IPS-18c (cell line): ENCODE data around the gene VPS26C.
"Not testable (repeated sequence)": the region's sequence is repeated elsewhere in the genome, so short reads cannot be mapped to it uniquely, and the experiment has no call there.

Experiments
- H3K4me3 ChIP-seq: 2 replicates; pipeline ENCODE4 v1.7.0; 2013; ENCODE audit warnings: low read depth, mild to moderate bottlenecking, low read length, moderate library complexity; ENCODE audit not compliant: insufficient read depth
- H3K9me3 ChIP-seq: one replicate; pipeline ENCODE4 v1.6.1; 2013; ENCODE audit warnings: mild to moderate bottlenecking, low read length, moderate library complexity; ENCODE audit not compliant: control insufficient read depth, insufficient read depth

The VPS26C gene

DNA sequence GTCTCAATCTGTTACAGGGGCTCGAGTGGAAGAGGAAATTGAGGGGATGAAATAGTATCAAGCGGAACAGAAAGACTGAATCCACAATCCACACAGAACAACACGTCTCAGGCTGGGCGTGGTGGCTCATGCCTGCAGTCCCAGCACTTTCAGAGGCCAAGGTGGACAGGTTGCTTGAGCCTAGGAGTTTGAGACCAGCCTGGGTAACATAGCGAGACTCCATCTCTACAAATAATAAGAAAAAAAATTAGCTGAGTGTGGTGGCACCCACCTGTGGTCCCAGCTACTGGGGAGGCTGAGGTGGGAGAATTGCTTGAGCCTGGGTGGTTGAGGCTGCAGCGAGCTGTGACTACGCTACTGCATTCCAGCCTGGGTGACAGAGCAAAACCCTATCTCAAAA is 25.7 kb downstream of the VPS26C start:
- Histone ChIP-seq H3K9me3 (no peaks in the 10 kb centered on the region), H3K4me3 (no peak overlapping the region)

DNA sequence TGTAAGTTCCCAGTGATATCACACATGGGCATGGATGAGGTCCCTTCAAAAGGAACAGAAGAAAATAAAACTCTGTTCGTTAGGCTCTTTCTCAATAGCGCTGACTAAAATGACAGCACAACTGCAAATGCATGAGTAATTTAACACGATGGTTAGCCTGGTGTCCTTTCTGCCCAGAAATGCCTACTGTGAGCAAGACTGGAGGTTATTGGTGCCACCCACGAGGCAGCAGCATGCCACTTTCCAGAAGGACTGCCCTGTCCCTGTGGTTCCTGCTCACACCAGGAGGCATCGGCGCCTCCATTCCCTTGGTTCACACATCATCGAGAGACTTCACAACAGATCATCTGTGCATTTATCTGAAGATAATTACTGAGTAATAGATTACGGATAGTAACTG is 26.2 kb downstream of the VPS26C start:
- no peaks in the 10 kb centered on the region for H3K9me3 ChIP-seq
- H3K4me3 ChIP-seq, result no peak overlapping the region

DNA sequence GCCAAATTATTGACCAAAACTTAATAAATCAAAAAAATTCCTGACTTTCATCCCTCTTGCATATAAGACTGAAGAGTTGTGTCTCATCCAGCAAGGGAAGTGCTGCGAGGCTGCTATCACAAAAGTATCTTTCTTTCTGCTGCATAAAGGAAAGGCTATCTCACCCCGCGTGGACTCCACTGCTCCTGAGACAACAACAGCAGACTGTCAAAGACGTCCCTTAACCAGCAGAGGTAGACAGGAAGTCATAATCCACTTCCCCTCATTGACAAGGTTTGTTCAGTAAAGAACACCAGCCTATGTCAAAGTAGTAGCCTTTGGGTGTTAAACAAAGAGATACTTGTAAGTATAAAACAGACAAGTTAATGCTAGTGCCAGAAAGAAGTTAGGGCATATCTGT is 29.4 kb downstream of the VPS26C start:
- Histone ChIP-seq H3K4me3 (no peak overlapping the region), H3K9me3 (no peaks in the 10 kb centered on the region)

GRCh38 chr21:37237346-37237745 is 29.8 kb downstream of the VPS26C start:
- H3K9me3 ChIP-seq, result no peaks in the 10 kb centered on the region

DNA sequence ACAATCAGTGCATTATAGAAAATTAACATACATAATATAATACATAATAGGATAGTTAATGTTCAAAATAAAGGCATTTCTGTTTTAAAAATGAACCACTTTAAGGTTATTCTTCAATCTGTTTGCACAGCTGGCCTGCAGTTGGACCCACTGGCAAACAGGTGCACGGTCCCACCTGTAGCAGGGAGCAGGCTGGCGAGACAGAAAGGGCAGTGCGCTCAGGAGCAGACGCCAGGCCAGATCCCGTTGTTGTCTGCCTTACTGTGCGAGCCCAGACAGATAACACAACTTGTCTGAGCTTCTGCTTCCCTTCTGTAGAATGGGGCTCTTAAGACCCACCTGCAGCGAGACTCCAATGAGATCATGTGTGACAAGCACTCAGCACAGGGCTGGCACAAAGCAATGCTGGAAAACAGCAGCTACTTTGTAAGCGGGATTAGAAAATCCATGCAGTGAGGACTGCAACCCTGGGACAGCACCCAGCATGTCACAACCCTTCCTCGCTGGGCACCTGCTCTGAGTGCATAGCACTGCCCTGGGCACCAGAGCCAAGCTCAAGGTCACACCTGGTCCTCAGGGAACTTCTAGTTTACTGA is 33.5 kb downstream of the VPS26C start:
- Histone ChIP-seq H3K9me3 (no peaks in the 10 kb centered on the region), H3K4me3 (no peak overlapping the region; the same call in 1 of the 2 replicates)

More at GRCh38 chr21:37237346-37237745, 29.8 kb downstream of the VPS26C start:
- no peak overlapping the region for H3K4me3 ChIP-seq

DNA sequence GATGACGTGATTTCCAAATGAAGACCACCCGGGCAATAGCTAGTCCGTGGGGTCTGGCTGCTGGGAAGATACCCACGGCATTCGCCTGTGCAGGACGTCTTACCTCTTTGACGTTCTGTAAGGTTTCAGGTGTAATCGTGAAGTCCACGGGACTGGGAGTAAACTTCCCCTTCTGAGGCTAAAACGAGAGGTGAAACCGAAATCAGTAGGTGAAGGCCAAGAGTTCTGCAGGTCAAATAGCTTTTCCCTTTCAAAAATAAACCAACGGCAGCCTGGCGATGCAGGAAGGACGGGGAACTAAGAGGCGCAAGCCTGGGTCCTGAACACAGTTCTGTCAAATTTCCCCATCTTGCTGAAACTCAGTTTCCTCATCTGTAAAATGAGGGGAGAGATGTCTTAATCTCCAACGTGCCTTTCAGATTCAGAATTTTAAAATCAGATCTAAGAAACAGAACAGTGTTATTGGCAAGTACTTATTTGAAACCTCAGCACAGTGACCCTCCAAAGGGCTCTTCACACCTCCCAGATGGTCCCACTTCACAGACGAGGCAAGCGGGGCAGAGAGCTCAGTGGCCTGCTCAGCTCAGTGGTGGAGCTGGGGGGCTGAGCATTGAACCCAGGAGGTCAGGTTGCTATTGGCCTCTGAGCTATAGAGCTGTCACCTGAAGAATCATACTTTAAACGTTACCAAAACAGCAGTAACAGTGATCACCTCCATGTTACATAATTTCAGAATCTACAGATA is 34.7 kb downstream of the VPS26C start:
- no peaks in the 10 kb centered on the region for H3K9me3 ChIP-seq
- H3K4me3 ChIP-seq, result no peak overlapping the region

DNA sequence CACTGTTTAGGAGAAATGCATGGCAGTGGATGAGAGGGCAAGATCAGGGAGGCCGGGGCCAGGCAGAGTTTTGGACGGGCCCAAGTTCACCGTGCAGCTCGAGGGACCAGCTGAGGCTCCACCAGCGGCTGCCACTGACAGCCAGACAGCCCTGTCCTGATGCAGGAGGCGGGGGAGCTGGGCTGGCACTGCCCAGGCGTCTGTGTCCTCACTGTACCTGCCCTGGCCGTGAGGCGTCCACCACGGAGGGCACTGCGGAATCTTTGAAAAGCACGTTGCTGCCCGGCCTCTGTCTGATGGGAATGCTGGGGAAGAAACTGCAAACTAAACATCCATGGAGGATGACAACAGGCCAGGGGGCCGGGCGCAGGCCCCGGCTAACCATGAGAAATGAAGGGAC is 35.5 kb downstream of the VPS26C start:
- H3K4me3 ChIP-seq, result no peak overlapping the region
- H3K9me3 ChIP-seq, result no peaks in the 10 kb centered on the region

DNA sequence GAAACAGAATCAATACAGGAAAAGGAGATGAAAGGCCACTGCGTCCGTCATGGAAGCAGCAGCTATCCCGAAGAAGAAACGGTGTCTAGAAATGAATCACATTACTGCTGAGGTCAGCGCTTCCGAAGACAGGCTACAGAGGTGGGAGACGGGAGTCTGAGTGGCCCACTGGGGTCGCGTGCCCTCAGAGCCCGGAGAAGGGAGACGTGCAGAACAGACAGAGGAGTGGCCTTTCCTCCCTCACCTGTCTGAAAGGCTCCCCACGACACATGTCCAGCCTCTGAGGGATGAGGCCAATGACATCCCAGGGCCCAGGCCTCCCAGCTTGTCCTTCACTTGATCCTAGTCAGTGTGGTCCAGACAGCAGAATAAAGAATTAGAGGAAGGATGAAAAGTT is 35.9 kb downstream of the VPS26C start:
- Histone ChIP-seq H3K9me3 (no peaks in the 10 kb centered on the region), H3K4me3 (no peak overlapping the region)

- H3K4me3 ChIP-seq, result no peak overlapping the region
Measured at GRCh38 chr21:37230632-37231248, 36.4 kb downstream of the VPS26C start.

GRCh38 chr21:37228003-37228400 is 39.1 kb downstream of the VPS26C start:
- peaks cover 2% of the 10 kb centered on the region for H3K9me3 ChIP-seq
- H3K4me3 ChIP-seq, result no peak overlapping the region

More at GRCh38 chr21:37230632-37231248, 36.4 kb downstream of the VPS26C start:
- H3K9me3 ChIP-seq, result no peaks in the 10 kb centered on the region

DNA sequence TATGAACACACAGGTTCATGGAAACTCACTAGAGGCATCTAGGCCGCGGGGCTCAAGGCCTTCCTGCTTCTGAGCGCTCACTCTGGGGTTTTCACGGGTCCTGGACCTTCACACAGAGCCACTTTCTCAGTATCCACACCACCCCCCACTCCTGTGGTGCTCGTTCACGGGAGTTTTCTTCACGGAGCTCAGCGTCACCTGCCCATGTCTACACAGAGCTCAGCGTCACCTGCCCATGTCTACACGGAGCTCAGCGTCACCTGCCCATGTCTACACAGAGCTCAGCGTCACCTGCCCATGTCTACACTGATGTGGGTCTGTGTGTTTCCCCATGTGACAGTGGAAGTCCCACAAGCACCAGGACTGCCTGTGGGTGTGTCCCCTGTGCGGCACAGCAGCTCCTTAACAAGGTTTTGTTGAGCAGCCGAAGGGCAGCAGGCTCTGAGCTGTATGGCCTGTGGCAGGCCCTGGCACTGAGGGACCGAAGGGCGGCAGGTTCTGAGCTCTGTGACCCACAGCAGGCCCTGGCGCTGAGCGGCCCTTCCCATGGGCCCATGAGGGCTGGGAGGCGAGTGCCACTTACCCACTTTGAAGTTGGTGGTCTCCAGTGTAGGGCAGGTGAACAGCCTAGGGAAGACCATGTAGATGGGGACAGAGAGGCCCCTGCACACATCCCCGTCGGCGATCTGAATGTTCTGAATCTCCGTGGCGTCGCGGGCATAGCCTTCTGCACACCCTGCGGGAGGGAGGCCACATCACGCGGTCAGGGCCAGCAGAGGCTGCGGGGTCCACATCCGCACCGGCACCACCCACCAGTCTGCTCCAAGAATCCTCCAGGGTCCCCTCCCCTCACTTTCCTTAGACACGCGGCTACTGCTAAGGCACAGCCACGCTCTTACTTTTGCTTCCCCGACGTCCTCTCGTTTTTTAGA is 39.8 kb downstream of the VPS26C start:
- Histone ChIP-seq H3K4me3 (no peak overlapping the region), H3K9me3 (peaks cover 3% of the 10 kb centered on the region)

DNA sequence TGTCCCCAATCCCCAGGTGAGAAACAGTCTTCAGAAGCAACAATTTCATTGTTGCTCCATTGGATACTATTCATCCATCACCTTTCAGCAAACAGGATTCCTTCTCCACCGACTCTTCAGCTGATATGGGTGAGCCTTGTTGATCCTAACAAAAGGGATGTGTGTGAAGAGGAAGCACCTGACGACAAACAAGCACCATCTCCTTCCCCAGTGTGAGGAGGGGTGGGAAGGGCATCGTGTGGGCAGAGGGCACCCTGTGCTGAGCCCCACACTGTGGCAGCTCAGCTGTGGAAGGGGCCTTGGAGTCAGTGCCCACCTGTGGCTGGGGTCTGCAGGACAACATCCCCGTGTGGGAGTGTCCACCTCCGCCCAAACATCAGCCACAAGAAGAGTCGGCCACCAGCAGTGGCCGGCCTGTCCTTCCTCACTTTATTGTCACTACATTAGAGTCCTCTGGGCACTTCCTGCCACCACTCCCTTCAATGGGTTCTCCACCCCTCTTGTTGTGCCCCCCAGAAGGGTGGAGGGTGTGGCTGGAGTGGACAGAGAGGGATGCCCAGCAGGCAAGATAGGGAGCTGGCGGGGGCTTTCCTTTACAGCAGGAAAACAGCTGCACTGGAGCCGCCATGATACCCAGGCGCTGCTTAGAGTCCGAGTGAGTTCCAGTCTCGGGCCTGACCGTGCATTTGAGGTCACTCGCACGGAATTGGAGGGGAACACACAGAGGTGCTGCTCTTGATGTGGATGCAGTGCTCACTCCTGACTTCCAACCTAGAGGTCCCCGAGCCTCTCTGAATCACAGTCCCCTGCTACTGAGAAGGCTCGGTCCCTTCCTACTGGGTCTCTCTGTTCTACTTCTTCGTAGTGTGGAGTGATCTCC is 40.9 kb downstream of the VPS26C start:
- H3K4me3 ChIP-seq, result no peak overlapping the region

DNA sequence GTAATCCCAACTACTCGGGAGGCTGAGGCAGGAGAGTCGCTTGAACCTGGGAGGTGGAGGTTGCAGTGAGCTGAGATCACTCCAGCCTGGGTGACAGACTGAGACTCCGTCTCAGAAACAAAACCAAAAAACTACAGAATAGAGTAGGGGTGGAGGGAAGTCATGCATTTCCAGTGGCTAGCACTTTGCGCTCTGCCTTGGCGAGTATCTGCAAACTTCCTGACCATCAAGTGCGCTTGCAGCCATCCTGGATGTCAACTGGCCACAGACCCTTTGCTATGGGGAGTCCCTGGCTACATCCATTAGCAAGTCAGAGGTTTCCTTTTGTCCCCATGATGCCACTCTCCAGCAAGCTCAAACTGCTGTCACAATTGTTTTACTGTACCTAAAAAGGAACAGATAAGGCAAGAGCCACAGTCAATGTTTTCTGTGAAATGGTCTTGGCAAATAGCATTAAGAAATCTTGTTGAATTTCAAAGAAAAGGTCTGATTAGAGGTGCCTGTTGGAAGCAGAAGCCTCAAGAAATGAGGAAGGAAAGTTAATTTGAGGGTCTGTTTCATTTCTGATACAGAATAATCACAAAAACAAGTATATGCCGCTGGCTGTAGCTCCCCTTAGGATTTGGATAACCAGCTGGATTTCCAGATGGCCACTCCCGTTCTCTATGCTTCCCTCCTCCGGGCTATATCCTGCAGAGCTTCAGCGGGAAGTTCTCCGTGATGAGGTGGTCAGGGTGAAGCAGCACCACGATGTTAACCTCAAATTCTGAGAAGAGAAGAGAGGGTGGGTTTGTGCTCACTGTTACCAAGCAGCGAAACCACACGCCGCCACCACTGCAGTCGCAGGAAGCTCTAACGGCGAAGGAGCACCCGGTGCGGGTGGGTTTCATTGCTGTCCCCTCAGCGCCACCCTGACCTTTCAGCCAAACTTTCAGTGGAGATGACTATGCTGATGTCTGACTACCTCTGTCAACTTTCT is 42.0 kb downstream of the VPS26C start:
- Histone ChIP-seq H3K9me3 (peaks cover 3% of the 10 kb centered on the region), H3K4me3 (no peak overlapping the region)

More for the DNA sequence above, 40.9 kb downstream of the VPS26C start:
- H3K9me3 ChIP-seq, result peaks cover 3% of the 10 kb centered on the region

DNA sequence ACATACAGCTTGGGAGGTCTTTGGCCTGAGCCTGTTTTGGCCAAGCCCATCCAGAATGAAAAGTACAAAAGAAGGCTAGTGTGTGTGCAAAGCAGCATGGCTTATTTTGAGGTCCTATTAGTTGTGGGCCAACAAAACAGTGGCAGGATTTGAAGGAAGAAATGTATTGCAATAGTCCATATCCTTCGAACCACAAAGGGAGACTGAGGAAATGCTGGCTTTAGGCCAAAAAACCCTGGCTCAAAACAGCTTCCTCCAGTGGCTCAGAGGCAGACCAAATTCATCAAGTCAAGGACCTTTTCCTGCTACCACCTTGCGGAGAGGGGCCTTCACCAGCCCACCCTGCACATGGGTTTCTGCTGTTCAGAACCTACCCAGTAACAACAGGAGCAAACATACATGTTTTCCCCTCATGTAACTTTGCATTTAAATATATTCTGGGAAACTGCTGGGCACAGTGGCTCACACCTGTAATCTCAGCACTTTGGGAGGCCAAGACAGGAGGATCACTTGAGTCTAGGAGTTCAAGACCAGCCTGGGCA is 43.3 kb downstream of the VPS26C start:
- H3K9me3 ChIP-seq, result peaks cover 3% of the 10 kb centered on the region
- H3K4me3 ChIP-seq, result no peak overlapping the region

GRCh38 chr21:37222248-37222647 is 44.9 kb downstream of the VPS26C start:
- not testable (repeated sequence) for H3K9me3 ChIP-seq, H3K4me3 ChIP-seq
